Activated naive CD4-positive, alpha-beta T cell treated with anti-CD3 and anti-CD28 coated beads, Interleukin-2, amount 50 U/mL, for 72 hours (primary cell): ENCODE measurements around the gene PRDX1. TPM values are rescaled to one million over a fixed set of nuclear protein-coding genes. Genes with fewer than 3 reads are reported as not detected.
"Not testable (repeated sequence)": the region's sequence is repeated elsewhere in the genome, so short reads cannot be mapped to it uniquely, and the experiment has no call there.

ENCODE experiments used
- ATAC-seq, 2 donors: fragments of 150-1000 bp; cut with Tn5 transposase; 2 replicates each; pipeline ENCODE4 v1.10.0; 2021; ENCODE audit warnings: mild to moderate bottlenecking in 2 of 2, moderate library complexity in 2 of 2
- DNase-seq, 2 donors: peaks; one replicate each; pipeline ENCODE4 v3.0.0; 2021 to 2022; ENCODE audit warnings: low spot score in 2 of 2
- H3K27ac Mint-ChIP-seq, 2 donors: one replicate each; pipeline ENCODE4 v1.8.0; 2022; ENCODE audit warnings: mild to moderate bottlenecking in 2 of 2, mixed read lengths in 2 of 2
- H3K36me3 Mint-ChIP-seq, 2 donors: one replicate each; pipeline ENCODE4 v1.8.0; 2022; ENCODE audit warnings: mixed read lengths in 2 of 2
- H3K9me3 Mint-ChIP-seq, 2 donors: one replicate each; pipeline ENCODE4 v1.8.0; 2022; ENCODE audit warnings: mixed read lengths in 2 of 2
- total RNA-seq, 2 donors: library from RNA; stranded (reverse); gene quantifications; one replicate each; pipeline ENCODE4 v1.2.3, GENCODE V29; 2022

Gene PRDX1
- total RNA-seq, 2 donors from 2014 or later: 577 to 596 TPM

GRCh38 chr1:45491487-45492260 lies 30.0 kb downstream of the PRDX1 start:
- ATAC-seq (no peak), DNase-seq (no peak)
- no peak overlapping the region for H3K27ac Mint-ChIP-seq
- H3K9me3 Mint-ChIP-seq: no peaks in the 10 kb centered on the region
- no peaks in the 10 kb centered on the region for H3K36me3 Mint-ChIP-seq

- no peak within 1 kb of the TSS for H3K27ac Mint-ChIP-seq
- H3K9me3 Mint-ChIP-seq: no peaks in the 10 kb centered on the region
- H3K36me3 Mint-ChIP-seq: no peaks in the 10 kb centered on the region
- peak; percentile 92 to 95 for ATAC-seq
- DNase-seq: peak; percentile 94 to 99
These were observed 30.8 kb downstream of the PRDX1 start, which contains the start of gene TESK2 for GRCh38 chr1:45490626-45491486. TESK2 (minus strand) TSS chr1:45491163; CDS start chr1:45457785, 33,378 bp downstream.

- Mint-ChIP-seq H3K27ac (no peak overlapping the region), H3K9me3 (no peaks in the 10 kb centered on the region), H3K36me3 (no peaks in the 10 kb centered on the region)
- DNase-seq: no peak
- no peak for ATAC-seq
These were observed 31.5 kb downstream of the PRDX1 start for GRCh38 chr1:45490121-45490625.

GRCh38 chr1:45489379-45489778 lies 32.3 kb downstream of the PRDX1 start:
- peak in 1 of 2 donors; percentile 64 for DNase-seq
- not testable (repeated sequence) for H3K9me3 Mint-ChIP-seq, H3K27ac Mint-ChIP-seq, H3K36me3 Mint-ChIP-seq, ATAC-seq

- H3K27ac Mint-ChIP-seq: no peak overlapping the region
- DNase-seq (no peak), ATAC-seq (no peak)
- H3K36me3 Mint-ChIP-seq: no peaks in the 10 kb centered on the region
- no peaks in the 10 kb centered on the region for H3K9me3 Mint-ChIP-seq
These were observed 32.9 kb downstream of the PRDX1 start for GRCh38 chr1:45488666-45489377.

GRCh38 chr1:45485949-45486348 lies 35.7 kb downstream of the PRDX1 start:
- DNase-seq (no peak), ATAC-seq (no peak)
- Mint-ChIP-seq H3K36me3 (no peaks in the 10 kb centered on the region), H3K27ac (no peak overlapping the region), H3K9me3 (no peaks in the 10 kb centered on the region)

GRCh38 chr1:45479039-45479748 lies 42.5 kb downstream of the PRDX1 start:
- Mint-ChIP-seq H3K27ac (no peak overlapping the region), H3K36me3 (no peaks in the 10 kb centered on the region), H3K9me3 (no peaks in the 10 kb centered on the region)
- DNase-seq (no peak), ATAC-seq (no peak)

GRCh38 chr1:45478121-45478814 lies 43.4 kb downstream of the PRDX1 start:
- H3K36me3 Mint-ChIP-seq: no peaks in the 10 kb centered on the region
- no peak for ATAC-seq
- no peaks in the 10 kb centered on the region for H3K9me3 Mint-ChIP-seq
- no peak overlapping the region for H3K27ac Mint-ChIP-seq
- no peak for DNase-seq

GRCh38 chr1:45477646-45478045 lies 44.0 kb downstream of the PRDX1 start:
- Mint-ChIP-seq H3K9me3 (no peaks in the 10 kb centered on the region), H3K36me3 (no peaks in the 10 kb centered on the region), H3K27ac (no peak overlapping the region)
- no peak for ATAC-seq
- DNase-seq: no peak

- H3K9me3 Mint-ChIP-seq, DNase-seq, ATAC-seq, H3K36me3 Mint-ChIP-seq, H3K27ac Mint-ChIP-seq: not testable (repeated sequence)
These were observed 47.5 kb downstream of the PRDX1 start for GRCh38 chr1:45474194-45474593.

- no peak for ATAC-seq
- no peak for DNase-seq
- no peaks in the 10 kb centered on the region for H3K9me3 Mint-ChIP-seq
- no peaks in the 10 kb centered on the region for H3K36me3 Mint-ChIP-seq
- H3K27ac Mint-ChIP-seq: no peak overlapping the region
These were observed 48.4 kb downstream of the PRDX1 start for GRCh38 chr1:45473302-45473701.

GRCh38 chr1:45470306-45470798 lies 51.3 kb downstream of the PRDX1 start:
- DNase-seq: no peak
- H3K36me3 Mint-ChIP-seq: no peaks in the 10 kb centered on the region
- no peak for ATAC-seq
- no peaks in the 10 kb centered on the region for H3K9me3 Mint-ChIP-seq
- H3K27ac Mint-ChIP-seq: no peak overlapping the region

- H3K27ac Mint-ChIP-seq, ATAC-seq, H3K36me3 Mint-ChIP-seq, H3K9me3 Mint-ChIP-seq, DNase-seq: not testable (repeated sequence)
These were observed 54.3 kb downstream of the PRDX1 start for GRCh38 chr1:45467353-45467752.

GRCh38 chr1:45465277-45465676 lies 56.4 kb downstream of the PRDX1 start:
- no peak for ATAC-seq
- Mint-ChIP-seq H3K36me3 (no peaks in the 10 kb centered on the region), H3K9me3 (no peaks in the 10 kb centered on the region), H3K27ac (no peak overlapping the region)
- no peak for DNase-seq
